Kidney epithelial cell (primary cell): ENCODE measurements around the gene MAP4K4. TPM values are rescaled to one million over a fixed set of nuclear protein-coding genes. Genes with fewer than 3 reads are reported as not detected.

Source experiments
- DNase-seq: peaks from one replicate; pipeline ENCODE4 v3.0.0-alpha.2; 2010; ENCODE audit warnings: low read depth
- H3K27me3 ChIP-seq: 2 replicates; pipeline ENCODE4 v1.6.0; 2011; ENCODE audit warnings: low read length; ENCODE audit not compliant: control insufficient read depth, insufficient read depth
- H3K36me3 ChIP-seq: 2 replicates; pipeline ENCODE4 v1.5.1; 2011; ENCODE audit warnings: low read length; ENCODE audit not compliant: control insufficient read depth, insufficient read depth
- H3K4me3 ChIP-seq: 2 replicates; pipeline ENCODE4 v1.5.1; 2011; ENCODE audit warnings: low read depth, mild to moderate bottlenecking, control low read depth, low read length
- total RNA-seq: library from RNA; depleted of rRNA; stranded (reverse); fragments of >200 nt; gene quantifications from 2 replicates; pipeline ENCODE4 v1.2.3, GENCODE V29; 2015
- TF ChIP-seq, protein P1 (sequence below): IDR thresholded peaks from 2 replicates; pipeline ENCODE4 v1.5.1; 2011; ENCODE audit warnings: mild to moderate bottlenecking, moderate library complexity, low read length, control low read depth, inconsistent platforms; ENCODE audit not compliant: insufficient read depth, poor library complexity, severe bottlenecking

Gene MAP4K4
- total RNA-seq, 1 donor from 2014 or later: 134 TPM

GRCh38 chr2:101693991-101694588 is 3.4 kb upstream of the MAP4K4 start:
- Histone ChIP-seq H3K27me3 (no peaks in the 10 kb centered on the region), H3K4me3 (no peak overlapping the region), H3K36me3 (no peaks in the 10 kb centered on the region)
- TF ChIP-seq, protein P1, sequence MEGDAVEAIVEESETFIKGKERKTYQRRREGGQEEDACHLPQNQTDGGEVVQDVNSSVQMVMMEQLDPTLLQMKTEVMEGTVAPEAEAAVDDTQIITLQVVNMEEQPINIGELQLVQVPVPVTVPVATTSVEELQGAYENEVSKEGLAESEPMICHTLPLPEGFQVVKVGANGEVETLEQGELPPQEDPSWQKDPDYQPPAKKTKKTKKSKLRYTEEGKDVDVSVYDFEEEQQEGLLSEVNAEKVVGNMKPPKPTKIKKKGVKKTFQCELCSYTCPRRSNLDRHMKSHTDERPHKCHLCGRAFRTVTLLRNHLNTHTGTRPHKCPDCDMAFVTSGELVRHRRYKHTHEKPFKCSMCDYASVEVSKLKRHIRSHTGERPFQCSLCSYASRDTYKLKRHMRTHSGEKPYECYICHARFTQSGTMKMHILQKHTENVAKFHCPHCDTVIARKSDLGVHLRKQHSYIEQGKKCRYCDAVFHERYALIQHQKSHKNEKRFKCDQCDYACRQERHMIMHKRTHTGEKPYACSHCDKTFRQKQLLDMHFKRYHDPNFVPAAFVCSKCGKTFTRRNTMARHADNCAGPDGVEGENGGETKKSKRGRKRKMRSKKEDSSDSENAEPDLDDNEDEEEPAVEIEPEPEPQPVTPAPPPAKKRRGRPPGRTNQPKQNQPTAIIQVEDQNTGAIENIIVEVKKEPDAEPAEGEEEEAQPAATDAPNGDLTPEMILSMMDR: no peak
- DNase-seq: no peak

DNA sequence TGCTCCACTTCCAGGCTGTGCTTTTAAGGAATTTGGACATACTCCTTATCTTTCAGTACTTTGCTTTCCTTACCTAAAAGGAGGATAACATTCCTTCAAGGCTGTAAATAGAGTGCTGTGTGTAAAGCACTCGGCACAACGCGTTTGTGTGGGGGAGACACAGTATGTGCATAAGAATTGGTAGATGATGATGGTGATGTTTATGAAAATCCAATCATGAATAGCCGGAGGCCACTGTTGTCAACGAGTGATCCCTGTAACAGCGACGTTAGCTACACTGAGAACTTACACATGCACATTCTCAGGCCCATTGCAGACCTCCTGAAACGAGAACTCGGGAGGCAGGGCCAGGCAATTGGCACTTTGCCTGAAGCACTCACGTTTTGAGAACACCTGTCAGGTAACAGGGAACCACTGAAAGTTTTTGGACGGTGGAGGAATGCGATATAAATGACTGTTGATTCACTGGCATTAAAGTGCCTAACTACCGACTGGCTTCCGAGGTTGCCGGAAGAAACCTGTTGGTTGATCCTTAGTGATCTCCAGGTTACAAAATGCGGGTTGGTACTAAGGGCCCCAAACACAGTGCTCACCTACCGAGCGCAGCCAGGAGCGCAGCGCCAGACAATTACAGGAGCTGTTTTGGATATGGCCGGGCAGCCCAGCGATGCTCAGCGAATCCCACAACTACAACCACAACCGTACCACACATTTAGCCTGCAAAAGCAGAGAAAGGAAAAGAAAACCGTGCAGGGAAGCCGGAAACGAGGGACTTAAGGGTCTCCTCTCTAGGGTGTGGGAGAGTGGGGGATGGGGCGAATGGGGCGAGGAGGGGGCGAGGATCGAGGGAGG is 1.0 kb upstream of the MAP4K4 start:
- Histone ChIP-seq H3K36me3 (no peaks in the 10 kb centered on the region), H3K4me3 (peak overlapping the region; percentile 66), H3K27me3 (no peaks in the 10 kb centered on the region)
- no peak for DNase-seq
- TF ChIP-seq, protein P1: no peak

GRCh38 chr2:101698014-101698843 is 722 bp downstream of the MAP4K4 start:
- TF ChIP-seq, protein P1: no peak
- H3K36me3 ChIP-seq: no peaks in the 10 kb centered on the region
- no peak for DNase-seq
- H3K4me3 ChIP-seq: peak overlapping the region; percentile 66
- no peaks in the 10 kb centered on the region for H3K27me3 ChIP-seq

- DNase-seq: no peak
- Histone ChIP-seq H3K36me3 (no peaks in the 10 kb centered on the region), H3K4me3 (peak overlapping the region; percentile 66), H3K27me3 (no peaks in the 10 kb centered on the region)
- TF ChIP-seq, protein P1: no peak
These were observed 1.6 kb downstream of the MAP4K4 start for GRCh38 chr2:101698844-101699754.

DNA sequence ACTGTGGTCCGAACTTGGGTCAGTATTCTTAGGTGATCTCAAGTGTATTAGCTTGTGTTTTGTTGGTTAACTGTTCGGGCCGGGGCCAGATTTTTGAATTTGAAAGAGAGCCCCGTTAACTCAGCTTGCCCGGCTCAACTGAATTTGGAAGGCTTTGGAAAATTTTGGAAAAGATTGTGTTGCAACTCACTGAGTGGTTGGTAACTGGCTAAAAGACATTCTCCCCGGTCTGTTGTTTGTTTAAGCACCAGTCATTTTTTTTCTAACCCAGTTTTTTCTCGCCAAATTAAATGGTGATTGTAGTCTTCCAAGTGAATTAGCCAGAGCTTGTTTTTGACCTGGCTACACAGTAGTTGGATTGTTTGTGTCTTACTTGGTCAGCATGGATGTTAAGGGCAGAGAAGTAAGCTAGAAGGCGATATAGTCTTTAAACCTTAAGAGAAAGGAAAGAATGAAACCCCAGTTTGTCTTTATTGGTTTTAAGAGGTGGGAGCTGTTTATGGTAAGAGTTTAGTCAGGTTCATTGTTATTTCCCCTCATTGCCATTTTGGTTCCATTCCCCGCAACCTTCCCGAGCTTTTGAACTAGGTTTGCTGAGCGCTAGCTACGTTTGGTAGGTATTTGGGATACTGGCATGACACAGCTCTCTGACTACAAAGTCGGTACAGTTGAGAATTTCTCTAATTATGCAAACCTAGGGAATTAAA is 2.4 kb downstream of the MAP4K4 start:
- TF ChIP-seq, protein P1: no peak
- no peak for DNase-seq
- no peaks in the 10 kb centered on the region for H3K27me3 ChIP-seq
- peak overlapping the region; percentile 66 for H3K4me3 ChIP-seq
- no peaks in the 10 kb centered on the region for H3K36me3 ChIP-seq
